K562 (cell line): ENCODE measurements around the gene DHRS12.

ENCODE experiments used
- BHLHE40 ChIP-seq: IDR thresholded peaks from 2 replicates; pipeline ENCODE4 v1.6.1; 2011; ENCODE audit warnings: low read length, improper control_type of control experiment
- EZH2 ChIP-seq: IDR thresholded peaks from 2 replicates; pipeline ENCODE4 v1.6.1; 2012; ENCODE audit warnings: low read depth, mild to moderate bottlenecking, inconsistent platforms, low read length, borderline replicate concordance
- HBP1 ChIP-seq: fragments of 450-650 bp; formaldehyde crosslinking; IDR thresholded peaks from 2 replicates; pipeline ENCODE4 v1.4.0; 2022; ENCODE audit warnings: missing genetic modification characterization
- POLR2A ChIP-seq: fragments of 450-650 bp; conservative IDR thresholded peaks from 2 replicates; pipeline ENCODE4 v1.6.1; 2016
- RAD21 ChIP-seq, 2 experiments: fragments of 250-450 bp in 1 of 2; fragments of 450-650 bp in 1 of 2; sonication (Bioruptor Pico) in 1 of 2; formaldehyde crosslinking in 1 of 2; IDR thresholded peaks in 1 of 2; conservative IDR thresholded peaks in 1 of 2; 2 replicates each; pipeline versions ENCODE4 v1.4.0 to v1.8.0; 2020 to 2022; ENCODE audit warnings: mild to moderate bottlenecking in 2 of 2, moderate library complexity in 1 of 2
- RCOR1 ChIP-seq, 2 experiments: IDR thresholded peaks; 2 replicates each; pipeline ENCODE4 v1.6.1; 2012; ENCODE audit warnings: low read depth in 2 of 2, low read length in 2 of 2, borderline replicate concordance in 1 of 2, improper control_type of control experiment in 1 of 2
- STAT5A ChIP-seq: IDR thresholded peaks from 2 replicates; pipeline ENCODE4 v1.6.1; 2012; ENCODE audit warnings: low read length, inconsistent platforms, borderline replicate concordance
- TCF7L2 ChIP-seq: fragments of 150-350 bp; IDR thresholded peaks from 2 replicates; pipeline ENCODE4 v1.6.1; 2016; ENCODE audit warnings: low read depth, mild to moderate bottlenecking, low read length, moderate library complexity
- ZNF23 ChIP-seq: fragments of 250-450 bp; sonication (Bioruptor Pico); IDR thresholded peaks from 2 replicates; pipeline ENCODE4 v1.4.0; 2020; ENCODE audit warnings: mild to moderate bottlenecking
- TF ChIP-seq, protein P1 (sequence below): sonication (generic); formaldehyde crosslinking; IDR thresholded peaks from 2 replicates; pipeline ENCODE4 v1.8.1; 2022; ENCODE audit warnings: missing genetic modification reagents

GRCh38 chr13:51807041-51807440, 3.1 kb upstream of the DHRS12 start:
- no peak for TF ChIP-seq RCOR1 (IDR thresholded peaks at IDR 0.05; ENCODE audit: borderline replicate concordance in 1 of 2, low read depth in 2 of 2, low read length in 2 of 2)
- TF ChIP-seq EZH2, result no peak
- no peak for TF ChIP-seq ZNF23 (CRISPR knock-in tag)
- TF ChIP-seq BHLHE40, result no peak
- TF ChIP-seq HBP1 (CRISPR knock-in tag), result no peak
- TF ChIP-seq POLR2A, result no peak
- TF ChIP-seq, protein P1, sequence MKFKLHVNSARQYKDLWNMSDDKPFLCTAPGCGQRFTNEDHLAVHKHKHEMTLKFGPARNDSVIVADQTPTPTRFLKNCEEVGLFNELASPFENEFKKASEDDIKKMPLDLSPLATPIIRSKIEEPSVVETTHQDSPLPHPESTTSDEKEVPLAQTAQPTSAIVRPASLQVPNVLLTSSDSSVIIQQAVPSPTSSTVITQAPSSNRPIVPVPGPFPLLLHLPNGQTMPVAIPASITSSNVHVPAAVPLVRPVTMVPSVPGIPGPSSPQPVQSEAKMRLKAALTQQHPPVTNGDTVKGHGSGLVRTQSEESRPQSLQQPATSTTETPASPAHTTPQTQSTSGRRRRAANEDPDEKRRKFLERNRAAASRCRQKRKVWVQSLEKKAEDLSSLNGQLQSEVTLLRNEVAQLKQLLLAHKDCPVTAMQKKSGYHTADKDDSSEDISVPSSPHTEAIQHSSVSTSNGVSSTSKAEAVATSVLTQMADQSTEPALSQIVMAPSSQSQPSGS (CRISPR knock-in tag), result no peak
- no peak for TF ChIP-seq TCF7L2
- TF ChIP-seq RAD21 (CRISPR knock-in tag; conservative IDR thresholded peaks at IDR 0.05 in 1 of 2, IDR thresholded peaks at IDR 0.05 in 1 of 2), result no peak
- TF ChIP-seq STAT5A, result no peak
